Measurements from ENCODE around the gene F13A1.

Gene F13A1

GRCh38 chr6:6244624-6245023 is 75.8 kb downstream of the F13A1 start:
- DNase-seq (ENCODE audit: low read depth in 2 of 3, low spot score in 1 of 3) = no peak

DNA sequence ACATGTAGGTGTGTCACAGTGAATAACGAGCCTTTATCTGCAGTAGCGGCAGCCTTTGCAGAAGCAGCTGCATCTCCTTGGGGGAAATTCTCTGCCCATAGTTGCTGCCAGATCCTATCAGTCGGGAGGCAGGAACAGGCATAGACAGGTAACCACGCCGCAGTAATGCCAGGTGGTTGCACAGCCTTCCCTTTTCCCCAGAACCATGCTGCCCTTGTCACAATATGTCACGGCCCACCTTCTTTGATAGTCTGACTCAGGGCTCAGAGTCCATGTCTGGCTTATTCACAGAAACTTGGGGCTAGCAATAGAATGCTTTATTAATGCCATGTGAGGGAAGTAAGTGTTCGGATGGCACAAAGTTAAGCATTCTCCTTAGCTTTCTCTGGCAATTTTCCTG is 76.6 kb downstream of the F13A1 start:
- no peak for DNase-seq (ENCODE audit: low read depth in 2 of 3, low spot score in 1 of 3)

GRCh38 chr6:6239598-6240581 is 80.6 kb downstream of the F13A1 start:
- no peak for DNase-seq (ENCODE audit: low read depth in 2 of 3, low spot score in 1 of 3)

DNA sequence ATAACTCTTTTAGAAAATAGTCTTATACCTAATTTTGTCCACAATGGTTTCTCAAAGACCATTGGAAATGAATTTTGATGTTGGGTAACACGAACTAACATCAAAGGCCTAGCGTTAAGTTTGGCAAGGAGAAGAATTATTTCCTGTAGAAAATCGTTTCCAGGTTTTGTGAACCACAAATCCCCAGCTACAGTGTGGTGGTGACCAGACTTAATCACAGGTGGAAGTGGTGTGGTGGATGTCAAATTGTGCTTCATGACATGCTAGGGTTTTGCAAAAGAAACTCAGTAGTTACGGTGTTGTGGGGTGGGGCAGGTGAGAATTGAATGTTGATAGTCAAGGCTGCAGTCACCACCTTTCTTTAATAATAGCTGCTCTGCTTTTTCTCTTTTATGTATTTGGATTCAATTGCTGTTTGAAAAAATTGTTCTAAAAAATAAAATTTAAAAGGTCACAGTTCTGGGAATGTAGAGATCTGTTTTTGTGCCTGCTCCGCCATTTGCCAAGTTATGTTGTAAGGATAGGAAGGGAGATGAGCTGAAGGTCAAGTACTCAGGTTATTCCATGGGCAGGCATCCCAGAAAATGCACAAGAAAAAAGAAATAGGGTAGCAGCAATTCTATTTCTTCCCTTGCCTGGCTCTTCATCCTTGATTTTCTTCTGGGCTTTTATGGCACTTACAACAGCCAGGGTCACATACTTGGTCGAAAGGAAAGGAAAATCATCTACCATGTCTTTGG is 83.6 kb downstream of the F13A1 start:
- no peak for DNase-seq (ENCODE audit: low read depth in 2 of 3, low spot score in 1 of 3)

DNA sequence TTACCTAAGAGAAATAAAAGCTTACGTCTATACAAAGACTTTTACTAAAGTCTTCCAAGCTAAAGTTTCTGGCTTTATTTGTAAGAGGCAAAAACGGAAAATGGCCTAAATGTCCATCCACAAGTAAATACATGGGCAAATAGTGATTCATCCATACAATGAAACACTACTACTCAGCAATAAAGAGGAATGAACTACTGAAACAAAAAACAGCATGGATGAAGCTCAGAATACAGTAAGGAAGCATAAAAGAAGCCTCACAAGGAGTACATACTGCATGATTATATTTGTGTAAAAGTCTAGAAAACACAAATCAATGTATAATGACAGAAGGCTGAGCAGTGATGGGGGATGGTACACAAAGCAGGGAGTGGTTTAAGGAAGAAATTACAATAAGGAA is 84.7 kb downstream of the F13A1 start:
- DNase-seq (ENCODE audit: low read depth in 2 of 3, low spot score in 1 of 3) = no peak

GRCh38 chr6:6234963-6235362 is 85.5 kb downstream of the F13A1 start:
- no peak for DNase-seq (ENCODE audit: low read depth in 2 of 3, low spot score in 1 of 3)

GRCh38 chr6:6230286-6230685 is 90.2 kb downstream of the F13A1 start:
- DNase-seq (ENCODE audit: low read depth in 2 of 3, low spot score in 1 of 3) = no peak

DNA sequence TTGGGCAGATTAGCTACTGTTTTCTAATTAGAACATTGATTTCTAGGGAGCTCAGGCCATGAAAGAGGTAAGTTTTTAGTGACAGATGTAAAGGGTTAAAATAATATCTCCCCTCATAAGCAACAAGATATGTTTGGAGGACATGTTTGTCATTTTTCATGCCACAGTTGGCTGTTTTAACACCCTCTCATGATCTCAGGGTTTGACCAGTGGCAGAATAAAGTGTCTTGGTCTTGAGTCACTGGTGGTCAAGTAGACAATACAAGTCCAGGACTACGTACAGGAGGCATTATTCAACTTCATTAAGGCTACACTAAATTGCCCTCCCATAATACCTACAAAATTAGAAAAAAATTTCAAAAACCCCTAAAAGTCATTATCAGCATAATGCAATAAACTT is 92.6 kb downstream of the F13A1 start:
- no peak for DNase-seq (ENCODE audit: low read depth in 2 of 3, low spot score in 1 of 3)

DNA sequence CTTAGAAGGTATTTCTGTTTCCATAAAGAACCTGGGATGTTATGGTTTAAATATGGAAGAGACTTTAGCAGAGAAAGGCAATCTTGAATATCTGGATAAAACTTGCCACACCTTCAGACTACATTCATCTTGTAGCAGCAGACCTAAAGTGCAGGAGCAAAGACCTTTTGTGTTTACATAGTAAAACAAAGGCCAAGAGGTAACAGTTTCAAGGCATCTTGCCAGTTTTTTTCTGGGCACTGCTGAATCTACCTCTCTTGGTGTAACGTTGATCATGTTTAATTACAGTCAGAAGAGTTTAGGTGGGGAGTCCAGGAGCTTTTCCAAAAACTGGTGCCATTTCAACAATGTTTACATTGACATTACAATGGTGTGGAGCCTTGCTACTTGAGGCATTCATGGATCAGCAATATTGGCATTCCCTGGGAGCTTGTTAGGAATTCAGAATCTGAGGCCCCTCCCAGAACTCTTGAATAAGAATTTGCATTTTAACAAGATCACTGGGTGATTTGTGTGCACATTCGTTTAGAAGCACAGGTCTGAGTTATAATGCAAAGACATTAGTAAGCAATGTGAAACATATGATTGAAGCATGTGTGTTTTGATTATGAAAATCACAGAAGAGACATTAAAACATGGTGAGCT is 94.5 kb downstream of the F13A1 start:
- DNase-seq (ENCODE audit: low read depth in 2 of 3, low spot score in 1 of 3) = no peak

GRCh38 chr6:6224933-6225486 is 95.5 kb downstream of the F13A1 start:
- DNase-seq (ENCODE audit: low read depth in 2 of 3, low spot score in 1 of 3) = no peak

DNA sequence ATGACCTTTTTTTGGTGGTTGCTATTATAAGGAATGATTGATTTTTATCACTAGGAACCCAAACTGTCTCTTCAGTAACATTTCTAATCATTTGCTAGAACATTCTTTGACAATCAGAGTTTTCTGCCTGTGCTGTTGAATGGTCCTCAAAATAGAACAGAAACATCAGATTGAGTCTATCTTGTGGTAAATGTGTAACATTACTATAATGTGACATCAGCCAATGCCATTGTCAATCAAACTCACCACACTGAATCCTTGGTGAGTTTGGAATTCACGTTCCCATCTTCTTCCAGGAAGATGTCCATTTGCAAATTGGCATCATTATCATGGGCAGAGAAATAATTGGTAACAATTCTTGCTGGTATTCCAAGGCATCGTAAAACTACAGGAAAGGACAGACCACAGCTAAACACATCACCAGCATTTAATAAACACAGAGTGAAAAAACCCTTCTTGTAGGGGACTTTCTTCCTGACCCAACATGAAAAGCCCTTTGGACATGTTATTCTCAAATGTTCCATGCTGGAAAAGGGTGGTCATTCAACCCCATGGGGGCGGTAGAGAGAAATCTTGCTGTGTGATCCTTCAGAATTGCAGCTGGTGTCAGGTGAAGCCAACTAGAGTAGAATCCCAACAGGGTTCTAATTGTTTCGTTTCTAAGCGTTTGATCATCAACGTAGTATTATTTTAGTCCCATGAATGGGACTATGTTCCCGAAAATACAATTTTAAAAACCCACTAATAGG is 98.5 kb downstream of the F13A1 start:
- DNase-seq (ENCODE audit: low read depth in 2 of 3, low spot score in 1 of 3) = no peak

- DNase-seq (ENCODE audit: low read depth in 2 of 3, low spot score in 1 of 3) = no peak
Measured at GRCh38 chr6:6220718-6221117, 99.7 kb downstream of the F13A1 start.

GRCh38 chr6:6219716-6220115 is 100.7 kb downstream of the F13A1 start:
- no peak for DNase-seq (ENCODE audit: low read depth in 2 of 3, low spot score in 1 of 3)

GRCh38 chr6:6218759-6219085 is 101.7 kb downstream of the F13A1 start:
- DNase-seq (ENCODE audit: low read depth in 2 of 3, low spot score in 1 of 3) = no peak

GRCh38 chr6:6217855-6218758 is 102.4 kb downstream of the F13A1 start:
- DNase-seq (ENCODE audit: low read depth in 2 of 3, low spot score in 1 of 3) = no peak

GRCh38 chr6:6210994-6211393 is 109.5 kb downstream of the F13A1 start:
- no peak for DNase-seq (ENCODE audit: low read depth in 2 of 3, low spot score in 1 of 3)

GRCh38 chr6:6202886-6203285 is 117.6 kb downstream of the F13A1 start:
- DNase-seq (ENCODE audit: low read depth in 2 of 3, low spot score in 1 of 3) = no peak

DNA sequence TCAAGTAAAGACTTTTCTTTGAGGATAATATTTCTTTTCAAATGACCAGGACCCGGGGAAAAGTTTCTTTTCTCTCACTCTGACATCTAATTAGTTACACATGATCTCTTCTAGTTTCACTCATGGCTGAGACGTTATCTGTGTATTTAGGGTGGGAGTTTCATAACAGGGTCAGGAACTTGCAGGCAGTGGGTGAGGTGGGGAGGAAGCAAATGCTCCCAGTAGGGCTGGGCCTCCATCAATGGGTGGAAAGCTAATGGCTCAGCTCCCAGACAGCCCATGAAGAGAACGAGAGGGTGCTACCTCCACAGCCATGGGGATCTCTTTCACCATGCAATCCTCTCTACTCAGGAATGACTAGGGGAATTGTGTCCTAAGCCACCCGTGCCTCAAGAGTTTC is 119.3 kb downstream of the F13A1 start:
- DNase-seq (ENCODE audit: low read depth in 2 of 3, low spot score in 1 of 3) = no peak

DNA sequence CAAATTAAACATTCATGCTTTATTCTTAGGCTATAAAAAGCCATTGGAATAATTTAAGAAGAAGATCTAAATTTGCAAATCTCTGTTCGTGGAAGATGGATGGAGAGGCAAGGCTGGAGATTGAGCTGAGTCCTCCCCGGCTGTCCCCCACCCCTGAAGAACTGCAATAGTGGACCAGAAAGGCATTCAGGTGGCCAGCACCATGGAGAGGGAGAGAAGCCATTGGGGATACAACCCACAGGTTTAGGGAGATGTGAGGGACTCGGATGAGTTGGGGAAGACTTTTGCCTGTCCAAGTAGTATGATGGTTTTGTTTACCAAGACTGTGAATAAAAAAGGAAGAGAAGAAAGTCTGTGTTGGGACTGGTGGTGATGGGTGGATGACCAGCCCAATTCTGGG is 120.8 kb downstream of the F13A1 start:
- DNase-seq (ENCODE audit: low read depth in 2 of 3, low spot score in 1 of 3) = no peak

DNA sequence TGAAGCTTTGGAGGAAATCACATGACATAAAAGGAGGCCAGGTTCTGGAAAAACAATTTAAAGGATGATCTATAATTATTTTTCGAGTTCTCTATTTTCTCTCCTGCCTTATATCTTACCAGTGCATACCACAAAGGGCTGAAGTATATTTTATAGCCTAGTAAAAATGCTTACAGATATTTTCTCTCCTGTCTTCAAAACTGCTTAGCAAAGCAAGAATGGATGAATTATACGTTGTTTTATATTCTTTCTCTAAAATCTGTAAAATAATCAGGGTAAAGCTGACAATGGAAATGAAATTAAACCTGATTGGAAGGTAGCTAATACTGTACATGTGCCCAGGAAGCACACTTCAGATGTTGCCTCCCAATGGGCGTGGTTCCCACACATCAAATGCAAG is 123.7 kb downstream of the F13A1 start:
- DNase-seq (ENCODE audit: low read depth in 2 of 3, low spot score in 1 of 3) = no peak

Measured in stimulated activated CD4-positive, alpha-beta T cell treated with anti-CD3 and anti-CD28 coated beads, Interleukin-12 subunit alpha, Interleukin-12 subunit beta, amount 100 ng/mL, for 48 hours (primary cell).